SH-SY5Y (cell line): ENCODE results near the gene STPG4.

Experiments used
- GATA2 ChIP-seq: IDR thresholded peaks from 2 replicates; pipeline ENCODE4 v1.6.1; 2011; ENCODE audit warnings: mild to moderate bottlenecking, low read depth, low read length
- GATA3 ChIP-seq: IDR thresholded peaks from 2 replicates; pipeline ENCODE4 v1.6.1; 2011; ENCODE audit warnings: low read depth, mild to moderate bottlenecking, low read length, moderate library complexity

Gene STPG4

DNA sequence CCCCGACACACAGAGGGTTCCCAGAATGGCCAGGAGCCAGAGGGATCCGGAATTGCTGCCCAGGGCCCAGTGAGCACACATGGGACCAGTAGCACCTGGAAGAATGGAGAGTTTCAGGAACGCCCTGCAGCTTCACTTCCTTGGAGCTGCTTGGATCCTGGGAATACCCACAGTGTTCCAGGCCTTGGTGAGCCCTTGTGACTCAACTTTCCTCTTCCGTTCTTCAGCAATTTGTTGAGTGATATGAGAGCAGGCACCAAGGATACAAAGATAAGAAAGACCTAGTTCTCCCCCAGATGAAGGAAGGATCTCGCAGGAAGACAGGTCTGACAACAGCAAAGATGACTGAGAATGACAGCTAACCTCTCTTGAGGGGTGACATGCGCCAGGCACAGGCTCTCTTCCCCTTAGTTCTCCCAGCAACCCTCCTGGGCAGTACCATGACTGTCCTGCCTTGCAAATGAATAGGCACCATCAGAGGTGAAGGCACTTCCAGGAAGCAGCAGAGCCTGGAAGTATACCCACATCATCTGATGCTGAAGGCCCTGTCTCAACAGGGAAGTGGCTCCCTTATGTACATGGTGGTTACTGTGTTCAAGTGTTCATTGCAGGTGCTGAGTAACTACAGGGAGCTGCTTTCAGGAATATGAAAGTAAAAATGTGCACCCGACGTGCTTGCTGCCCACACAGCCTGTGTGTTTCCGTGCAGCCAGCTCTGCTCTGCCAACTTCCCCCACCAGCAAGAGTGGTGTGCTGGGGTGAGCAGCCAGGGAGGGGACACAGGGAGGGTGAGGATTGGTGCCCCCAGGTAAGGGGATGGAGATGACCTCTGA, 116.2 kb downstream of the STPG4 start:
- TF ChIP-seq GATA3 (no peak), GATA2 (no peak)

DNA sequence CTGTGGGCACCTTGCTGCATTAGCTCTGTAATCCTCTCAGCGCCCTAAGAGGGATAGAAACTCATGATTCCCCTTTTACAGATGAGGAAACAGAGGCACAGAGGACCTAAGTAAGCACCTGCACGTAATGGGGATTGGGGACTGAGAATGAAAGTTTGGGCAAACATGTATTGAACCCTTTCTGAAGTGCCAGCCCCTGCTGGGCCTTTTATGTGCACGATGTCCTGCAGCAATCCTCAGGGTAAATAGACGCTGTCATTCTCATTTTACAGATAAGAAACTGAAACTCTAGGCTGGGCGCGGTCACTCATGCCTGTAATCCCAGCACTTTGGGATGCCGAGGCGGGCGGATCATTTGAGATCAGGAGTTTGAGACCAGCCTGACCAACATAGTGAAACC, 117.4 kb downstream of the STPG4 start:
- TF ChIP-seq GATA2: no peak
- TF ChIP-seq GATA3: no peak
